GM19240 (cell line): ENCODE data around the gene SAP130.

Experiments used
- DNase-seq: peaks from one replicate; pipeline ENCODE4 v3.0.0; 2011; ENCODE audit warnings: low spot score; ENCODE audit not compliant: insufficient read length

SAP130 gene

DNA sequence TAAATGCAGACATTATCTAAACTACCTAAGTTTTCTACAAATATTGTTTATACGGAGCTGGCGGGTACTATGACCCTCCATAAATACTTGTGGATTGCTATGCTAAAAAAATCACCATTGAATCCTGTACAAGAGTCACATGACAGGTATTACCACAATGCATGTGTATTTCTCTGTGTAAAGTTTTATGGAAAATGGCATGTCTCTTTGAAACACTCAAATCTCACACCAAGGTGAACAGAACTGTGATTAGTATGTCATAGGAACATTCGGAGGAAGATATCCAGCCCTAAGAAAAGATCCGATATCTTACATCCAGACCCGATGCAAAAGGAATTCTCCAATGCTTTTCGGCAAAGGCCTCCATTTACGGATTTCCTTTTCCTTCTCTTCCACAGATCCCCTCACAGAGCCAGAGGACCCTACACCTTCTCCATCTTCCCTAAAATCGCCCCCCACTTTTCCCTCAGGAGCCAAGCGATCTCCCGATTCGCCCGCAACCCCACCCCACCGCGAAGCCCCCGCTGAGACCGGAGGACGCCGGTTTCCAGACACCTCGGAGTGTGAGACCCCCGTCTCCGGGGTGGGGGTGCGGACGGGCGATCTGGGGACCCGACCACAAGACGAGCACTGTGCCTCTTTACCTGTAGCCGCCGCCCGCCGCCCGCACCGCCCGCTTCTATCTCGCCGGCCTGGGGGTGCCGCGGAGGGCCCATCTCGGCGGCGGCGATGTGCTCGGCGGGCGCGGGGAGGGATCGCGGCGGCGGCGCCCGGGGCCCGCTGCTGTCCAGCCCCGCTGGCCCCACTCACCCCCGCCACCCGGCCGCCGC lies 1.2 kb downstream of the SAP130 start:
- DNase-seq = no peak

GRCh38 chr2:128024816-128025215 lies 3.0 kb downstream of the SAP130 start:
- DNase-seq = no peak

- no peak for DNase-seq
Observed at GRCh38 chr2:128017561-128017960, 10.3 kb downstream of the SAP130 start.

GRCh38 chr2:128016620-128017019 lies 11.2 kb downstream of the SAP130 start:
- no peak for DNase-seq

- no peak for DNase-seq
Observed at GRCh38 chr2:128012698-128013097, 15.2 kb downstream of the SAP130 start.

- no peak for DNase-seq
Observed at GRCh38 chr2:128008074-128008672, 19.7 kb downstream of the SAP130 start.

GRCh38 chr2:128004509-128004908 lies 23.4 kb downstream of the SAP130 start:
- DNase-seq = no peak

DNA sequence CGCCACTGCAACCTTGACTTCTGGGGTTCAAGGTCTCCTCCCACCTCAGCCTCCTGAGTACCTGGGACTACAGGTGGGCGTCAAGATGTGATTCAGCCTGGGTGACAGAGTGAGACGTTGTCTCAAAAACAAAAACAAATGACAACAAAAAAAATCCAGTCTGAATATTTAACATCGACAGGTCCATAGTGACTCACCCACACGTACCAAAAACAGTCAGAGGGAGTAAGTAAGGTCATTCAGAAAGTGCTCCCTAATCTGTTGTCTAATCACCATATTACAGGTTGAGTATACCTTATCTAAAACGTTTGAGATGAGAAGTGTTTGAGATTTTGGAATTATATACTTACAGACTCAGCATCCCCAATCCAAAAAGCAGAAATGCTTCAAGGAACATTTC lies 24.4 kb downstream of the SAP130 start:
- no peak for DNase-seq

DNA sequence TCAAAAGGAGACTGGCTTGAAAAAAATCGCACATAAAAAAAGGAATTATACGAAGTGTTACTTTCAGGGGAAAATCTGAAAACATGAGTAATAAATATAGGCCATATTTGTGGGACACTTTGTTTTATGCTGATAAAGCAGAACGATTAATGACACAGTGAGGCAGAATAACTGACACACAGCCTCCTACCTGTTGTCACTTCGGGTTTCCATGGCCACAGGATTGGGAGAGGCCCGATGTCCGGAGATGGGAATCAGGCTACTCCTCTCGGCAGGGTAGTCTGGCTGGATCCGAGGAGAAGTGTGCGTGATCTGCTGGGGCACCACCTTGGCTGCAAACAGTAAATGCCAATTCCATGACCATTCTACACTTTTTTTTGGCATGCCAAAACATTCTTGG lies 31.7 kb downstream of the SAP130 start:
- DNase-seq = no peak

DNA sequence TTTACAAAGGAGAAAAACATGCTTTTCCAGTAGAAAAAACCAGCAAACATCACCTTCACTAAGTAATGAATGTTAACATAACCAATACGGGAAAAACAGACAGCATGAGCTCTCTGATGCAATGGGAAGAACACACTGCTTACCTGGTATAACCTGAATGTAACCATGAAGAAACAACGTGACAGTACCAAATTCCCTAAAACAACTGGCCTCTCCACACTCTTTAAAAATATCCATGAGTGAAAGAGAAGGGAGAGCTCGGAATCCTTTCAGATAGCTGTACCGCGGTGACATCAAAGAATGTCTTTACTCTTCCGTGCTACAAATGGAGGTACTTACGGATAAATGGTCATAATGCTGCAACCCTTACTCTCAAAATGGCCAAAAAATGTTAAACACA lies 32.1 kb downstream of the SAP130 start:
- no peak for DNase-seq

DNA sequence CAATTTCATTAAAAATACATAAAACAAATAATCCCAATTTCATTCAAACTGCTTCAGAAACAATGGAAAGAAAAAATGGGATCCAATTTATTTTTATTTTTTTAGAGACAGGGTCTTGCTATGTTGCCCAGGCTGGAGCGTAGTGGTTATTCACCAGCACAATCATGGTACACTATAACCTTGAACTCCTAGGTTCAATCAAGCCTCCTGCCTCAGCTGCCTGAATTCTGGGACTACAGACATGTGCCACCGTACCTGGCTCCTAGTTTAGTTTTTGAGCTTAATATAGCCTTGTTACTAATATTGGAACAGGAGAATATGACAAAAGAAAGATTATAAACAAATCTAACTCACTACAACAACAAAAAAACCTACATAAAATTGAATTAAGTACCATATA lies 34.2 kb downstream of the SAP130 start:
- DNase-seq = no peak

- no peak for DNase-seq
Observed at GRCh38 chr2:127991742-127992141, 36.1 kb downstream of the SAP130 start.

GRCh38 chr2:127986548-127987079 lies 41.2 kb downstream of the SAP130 start:
- no peak for DNase-seq

DNA sequence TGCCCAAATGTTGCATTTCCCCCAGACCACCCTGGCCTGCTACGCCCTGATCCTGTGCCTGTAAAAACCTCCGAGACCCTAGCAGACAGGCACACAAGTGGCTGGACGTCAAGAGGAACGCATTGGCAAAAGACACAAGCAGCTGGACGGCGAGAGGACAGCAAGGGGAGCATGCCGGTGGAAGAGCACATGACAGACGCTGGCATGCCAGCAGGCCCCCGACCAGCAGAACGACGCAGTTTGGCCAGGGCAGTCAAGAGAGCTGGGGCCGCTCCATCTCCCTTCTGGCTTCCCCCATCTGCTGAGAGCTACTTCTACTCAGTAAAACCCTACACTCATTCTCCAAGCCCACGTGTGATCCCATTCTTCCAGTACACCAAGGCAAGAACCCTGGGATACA lies 42.1 kb downstream of the SAP130 start:
- no peak for DNase-seq

GRCh38 chr2:127985026-127985734 lies 42.7 kb downstream of the SAP130 start:
- no peak for DNase-seq

DNA sequence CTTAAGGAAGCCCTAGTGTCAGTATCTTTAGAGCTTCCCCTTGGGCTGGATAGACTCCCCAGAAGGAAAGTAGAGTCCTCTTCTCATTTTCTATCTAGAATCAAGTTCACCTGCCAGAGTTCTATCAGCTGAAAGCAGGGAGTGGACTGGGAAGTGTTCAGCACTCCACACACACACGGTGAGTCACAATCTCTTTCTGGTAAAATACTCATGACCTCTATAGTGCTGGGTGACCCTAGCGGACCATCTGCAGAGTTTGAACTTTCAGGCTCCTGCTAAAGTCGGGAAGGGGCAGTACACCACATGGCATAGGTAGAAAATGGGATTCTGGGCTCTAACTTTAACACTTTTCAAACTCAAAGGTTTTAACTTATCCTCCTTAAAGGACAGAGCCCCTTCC lies 43.3 kb downstream of the SAP130 start:
- DNase-seq = no peak

DNA sequence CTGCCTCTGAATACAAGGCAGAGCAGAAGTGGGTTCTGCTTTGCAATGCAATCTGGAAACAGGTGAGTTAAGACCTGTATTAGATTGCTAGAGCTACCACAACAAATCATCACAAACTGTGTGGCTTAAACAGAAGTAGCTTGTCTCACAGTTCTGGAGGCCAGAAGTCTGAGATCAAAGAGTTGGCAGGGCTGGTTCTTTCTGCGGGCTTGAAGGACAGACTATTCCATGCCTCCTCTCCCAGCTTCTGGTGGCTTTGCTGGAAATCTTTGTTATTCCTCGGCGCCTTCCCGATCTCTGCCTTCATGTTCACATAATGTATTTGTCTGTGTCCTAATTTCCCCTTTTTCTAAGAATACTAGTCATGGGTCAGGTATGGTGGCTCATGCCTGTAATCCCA lies 58.4 kb downstream of the SAP130 start:
- no peak for DNase-seq

- DNase-seq = no peak
Observed at GRCh38 chr2:127968610-127969339, 59.1 kb downstream of the SAP130 start.

DNA sequence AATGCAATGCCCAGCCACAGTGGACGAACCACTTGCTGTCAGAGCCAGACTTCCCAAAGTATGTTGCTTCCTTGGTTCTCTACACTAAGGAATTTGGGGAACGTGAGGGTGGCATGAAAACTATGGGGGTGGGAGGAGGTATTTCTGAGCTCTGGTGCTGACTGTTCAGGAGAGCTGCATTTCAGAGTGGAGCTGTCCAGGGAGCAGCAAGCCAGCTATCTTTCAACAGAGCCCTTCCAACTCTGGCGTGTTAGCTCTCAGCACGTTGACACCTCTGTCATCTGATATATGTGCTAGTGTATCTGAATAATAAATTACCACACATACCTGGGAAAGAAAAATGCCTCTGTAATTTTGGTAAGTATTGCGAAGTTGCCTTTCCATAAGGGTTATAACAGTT lies 66.1 kb downstream of the SAP130 start:
- no peak for DNase-seq

- no peak for DNase-seq
Observed at GRCh38 chr2:127957240-127957639, 70.6 kb downstream of the SAP130 start.

DNA sequence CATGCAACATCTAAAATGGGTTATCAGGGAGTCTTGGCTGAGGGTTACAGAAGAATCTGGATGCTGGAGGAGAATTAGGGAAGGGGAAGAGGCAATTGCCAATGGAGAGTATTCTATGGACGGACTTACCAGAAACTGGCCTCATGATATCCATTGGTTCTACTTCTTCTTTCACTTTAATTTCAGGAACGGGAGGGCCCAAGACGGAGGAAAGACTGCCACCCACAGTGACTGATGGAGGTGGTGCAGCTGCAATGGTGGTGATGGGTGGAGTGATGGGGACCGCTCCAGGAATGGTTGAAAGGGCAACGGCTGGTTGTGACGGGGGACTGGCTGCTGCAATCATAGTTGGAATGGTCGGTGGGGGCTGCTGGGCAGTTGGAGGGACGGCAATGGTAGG lies 73.0 kb downstream of the SAP130 start:
- DNase-seq = no peak

DNA sequence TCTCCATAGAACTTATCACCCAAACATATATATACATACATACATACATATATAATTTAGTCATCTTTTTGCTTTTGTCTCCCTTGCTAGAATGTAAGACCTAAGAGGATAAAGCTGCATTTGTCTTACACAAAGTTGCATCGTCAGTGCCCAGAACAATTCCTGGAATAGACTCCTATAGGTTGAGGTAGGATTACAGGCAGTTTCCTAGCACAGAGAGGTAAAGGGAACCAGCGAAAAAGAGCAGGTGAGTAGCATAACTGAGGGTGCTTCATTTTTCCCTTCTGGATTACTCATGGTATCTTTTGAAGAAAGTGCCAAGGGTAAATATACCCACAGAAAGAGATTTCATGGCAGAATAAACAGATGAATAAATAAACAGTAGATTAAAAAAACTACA lies 74.0 kb downstream of the SAP130 start:
- no peak for DNase-seq
